Kidney (tissue), 14 donors: ENCODE results near the gene GAS7. TPM values are rescaled to one million over a fixed set of nuclear protein-coding genes. Genes with fewer than 3 reads are reported as not detected.

Experiments
- DNase-seq, 5 donors: peaks; one replicate each; pipeline ENCODE4 v3.0.0-alpha.2; 2013 to 2020
- FAIRE-seq: peaks from 2 replicates; lab custom pipeline; 2012; peaks lifted over from hg19 to GRCh38; lab: Jason Lieb, UNC
- H3K27ac ChIP-seq, 2 donors: one replicate each; pipeline ENCODE4 v1.7.0; 2013; ENCODE audit warnings: low read depth in 2 of 2, low read length in 2 of 2, inconsistent platforms in 1 of 2
- H3K27me3 ChIP-seq: one replicate; pipeline ENCODE4 v1.7.1; 2013; ENCODE audit warnings: low read length, inconsistent platforms; ENCODE audit not compliant: control insufficient read depth, insufficient read depth
- H3K36me3 ChIP-seq, 3 donors: one replicate each; pipeline versions ENCODE4 v1.7.0 to v1.7.1; 2013; ENCODE audit warnings: low read length in 3 of 3, control low read depth in 1 of 3, inconsistent platforms in 1 of 3; ENCODE audit not compliant: insufficient read depth in 3 of 3, control insufficient read depth in 2 of 3
- H3K4me1 ChIP-seq, 3 donors: one replicate each; pipeline versions ENCODE4 v1.7.0 to v1.7.1; 2013; ENCODE audit warnings: low read length in 3 of 3, inconsistent platforms in 1 of 3, low read depth in 1 of 3; ENCODE audit not compliant: control insufficient read depth in 2 of 3, insufficient read depth in 2 of 3
- H3K4me3 ChIP-seq, 3 donors: one replicate each; pipeline versions ENCODE4 v1.7.0 to v1.8.1; 2013; ENCODE audit warnings: low read length in 3 of 3, control low read depth in 1 of 3, inconsistent platforms in 1 of 3
- H3K9ac ChIP-seq, 3 donors: one replicate each; pipeline versions ENCODE4 v1.7.0 to v1.7.1; 2013; ENCODE audit warnings: low read length in 3 of 3, control low read depth in 1 of 3, inconsistent platforms in 1 of 3
- H3K9me3 ChIP-seq, 3 donors: one replicate each; pipeline versions ENCODE4 v1.7.0 to v1.7.1; 2013; ENCODE audit warnings: low read length in 3 of 3, control low read depth in 1 of 3, inconsistent platforms in 1 of 3; ENCODE audit not compliant: control insufficient read depth in 2 of 3, insufficient read depth in 1 of 3
- CTCF ChIP-seq: IDR thresholded peaks from 3 replicates; pipeline ENCODE4 v1.5.1; 2012; ENCODE audit warnings: mild to moderate bottlenecking, moderate library complexity, borderline replicate concordance; ENCODE audit not compliant: insufficient read depth; ENCODE audit errors: extremely low read depth
- intact Hi-C: fragments of 100-400 bp; cut with DNase I; formaldehyde crosslinking; loops from one replicate; pipeline ENCODE4 v1.11.1; 2022
- polyA plus RNA-seq: library from polyadenylated mRNA; stranded (reverse); fragments of 350-450 nt; fragmentation: Illumina TruSeq; extraction: RNeasy Lipid Tissue Mini Kit (QIAGEN cat#74804); gene quantifications from one replicate; pipeline ENCODE4 v1.2.3, GENCODE V29; 2014; ENCODE audit warnings: low read depth, low replicate concordance; ENCODE audit not compliant: insufficient read depth
- total RNA-seq: library from RNA; stranded (reverse); fragmentation: NEBNext Ultra II Directional; extraction: Animal tissue kit (Norgen Biotek cat#: 25700); gene quantifications from one replicate; pipeline ENCODE4 v1.2.1, GENCODE V29; 2021
- donor health status: control.
- donor health status: control.
- donor health status: control.
- donor health status: control.
- donor health status: control.
- donor health status: DM: yes; HTN: yes; CAD: no.
- donor health status: Normal renal cell carcinoma (clear cell type).

GAS7 gene
- total and polyA plus RNA-seq, 2 donors from 2014 or later, result 1.1 to 20.5 TPM

DNA sequence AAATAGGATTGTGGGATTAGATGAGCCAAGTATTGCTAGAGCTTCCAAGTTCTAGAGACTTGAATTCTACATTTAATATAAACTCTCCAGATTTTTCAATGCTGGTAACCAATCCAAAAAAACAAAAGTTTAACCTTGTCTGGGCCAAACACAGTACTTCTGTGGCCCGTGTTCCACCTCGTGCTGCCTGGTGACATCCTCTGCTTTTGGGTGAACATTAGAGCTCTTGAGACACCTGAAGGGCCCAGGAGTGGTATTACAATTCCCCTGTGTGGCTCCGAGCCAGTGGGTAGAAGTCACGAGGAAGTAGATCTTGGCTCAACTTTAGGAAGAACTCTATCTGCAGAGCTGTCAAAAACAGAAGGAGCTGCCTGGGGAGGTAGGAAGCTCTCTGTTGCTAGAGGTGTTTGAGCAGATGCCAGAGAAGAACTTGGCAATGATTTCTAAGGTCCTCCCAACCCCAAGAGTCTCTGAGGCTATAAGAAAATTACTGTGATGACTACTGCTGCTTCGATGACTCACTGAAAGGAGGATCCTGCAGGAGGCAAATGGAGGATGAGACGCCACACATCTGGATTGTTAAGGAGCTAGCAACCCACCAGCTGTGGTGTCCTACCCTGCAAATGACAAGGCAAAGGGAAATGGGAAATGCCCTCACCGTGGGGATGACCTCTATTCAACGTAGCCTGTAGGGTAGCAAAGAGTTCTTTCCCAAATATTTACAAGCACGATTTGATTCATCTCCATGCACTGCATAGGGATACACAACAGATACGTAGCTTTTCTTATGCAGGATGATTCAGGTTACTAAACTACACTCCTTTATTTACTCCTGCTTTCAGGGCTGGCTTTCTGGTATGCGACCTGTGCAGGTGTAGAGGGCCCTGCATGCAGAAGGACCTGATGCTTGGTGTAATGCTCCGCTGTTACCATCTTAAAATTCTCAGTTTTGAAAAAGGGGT is 45.8 kb upstream of the GAS7 start:
- no peak overlapping the region for H3K9ac ChIP-seq
- intact Hi-C loops, result no loop called here
- no peak overlapping the region for H3K27ac ChIP-seq
- no peak for FAIRE-seq
- no peak for DNase-seq
- no peak overlapping the region for H3K4me3 ChIP-seq
- no peaks in the 10 kb centered on the region for H3K36me3 ChIP-seq
- no peaks in the 10 kb centered on the region for H3K27me3 ChIP-seq
- TF ChIP-seq CTCF, result no peak
- no peaks in the 10 kb centered on the region for H3K4me1 ChIP-seq
- peaks cover 0 to 1% (median 0%) of the 10 kb centered on the region in 3 donors for H3K9me3 ChIP-seq

GRCh38 chr17:10241781-10242180 is 43.4 kb upstream of the GAS7 start:
- no peak overlapping the region for H3K9ac ChIP-seq
- FAIRE-seq (no peak), DNase-seq (no peak)
- H3K27ac ChIP-seq, result no peak overlapping the region
- no peaks in the 10 kb centered on the region for H3K36me3 ChIP-seq
- no peak for TF ChIP-seq CTCF
- H3K27me3 ChIP-seq, result no peaks in the 10 kb centered on the region
- H3K4me1 ChIP-seq, result no peaks in the 10 kb centered on the region
- no peak overlapping the region for H3K4me3 ChIP-seq
- peaks cover 0 to 1% (median 0%) of the 10 kb centered on the region in 3 donors for H3K9me3 ChIP-seq
- intact Hi-C loops, result no loop called here

DNA sequence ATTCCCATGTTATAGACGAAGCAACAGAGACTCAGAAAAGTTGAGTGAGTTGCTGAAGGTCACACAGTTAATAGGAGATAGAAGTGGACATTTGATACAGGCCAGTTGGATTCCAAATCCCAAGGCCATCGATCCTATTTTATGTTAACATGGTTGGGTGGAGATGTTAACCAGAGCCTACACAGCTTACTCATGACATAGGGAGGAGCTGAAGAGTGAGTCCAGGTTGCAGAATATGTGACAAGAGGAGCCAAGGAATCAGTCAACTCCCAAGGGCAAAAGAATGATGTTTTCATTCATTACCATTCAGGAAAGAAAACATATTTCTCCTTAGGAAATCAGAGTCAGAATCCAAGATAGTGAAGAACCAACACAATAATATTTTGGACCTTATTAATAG is 40.3 kb upstream of the GAS7 start:
- TF ChIP-seq CTCF, result no peak
- intact Hi-C loops, result no loop called here
- DNase-seq, result no peak
- peaks cover 0 to 1% (median 0%) of the 10 kb centered on the region in 3 donors for H3K9me3 ChIP-seq
- H3K27me3 ChIP-seq, result no peaks in the 10 kb centered on the region
- FAIRE-seq, result no peak
- H3K4me3 ChIP-seq, result no peak overlapping the region
- H3K36me3 ChIP-seq, result no peaks in the 10 kb centered on the region
- H3K9ac ChIP-seq, result no peak overlapping the region
- no peak overlapping the region for H3K27ac ChIP-seq
- H3K4me1 ChIP-seq, result no peaks in the 10 kb centered on the region
